H1 (cell line): Measurements from ENCODE around the gene LAMA3. TPM values are rescaled to one million over a fixed set of nuclear protein-coding genes. Genes with fewer than 3 reads are reported as not detected.

Source experiments
- GTF2F1 ChIP-seq: IDR thresholded peaks from 2 replicates; pipeline ENCODE4 v1.6.1; 2012; ENCODE audit warnings: low read depth, low read length, improper control_type of control experiment, borderline replicate concordance
- KDM5A ChIP-seq: fragments of 200-600 bp; IDR thresholded peaks from 2 replicates; pipeline ENCODE4 v1.7.1; 2012; ENCODE audit warnings: mild to moderate bottlenecking, low read length, inconsistent platforms, mixed read lengths
- MAFK ChIP-seq: IDR thresholded peaks from 2 replicates; pipeline ENCODE4 v1.6.1; 2012; ENCODE audit warnings: low read depth, mild to moderate bottlenecking, improper control_type of control experiment, low read length
- POLR2A ChIP-seq, 2 experiments: IDR thresholded peaks; 1 replicate in 1 of 2; 2 replicates in 1 of 2; pipeline ENCODE4 v1.6.1; 2011; ENCODE audit warnings: low read depth in 2 of 2, low read length in 2 of 2, mild to moderate bottlenecking in 2 of 2; ENCODE audit errors: control extremely low read depth in 1 of 2
- RBBP5 ChIP-seq: IDR thresholded peaks from 2 replicates; pipeline ENCODE4 v1.7.1; 2012; ENCODE audit warnings: low read depth, mild to moderate bottlenecking, inconsistent platforms, low read length, moderate library complexity, borderline replicate concordance
- SIRT6 ChIP-seq: IDR thresholded peaks from one replicate; pipeline ENCODE4 v1.7.1; 2012; ENCODE audit warnings: low read length, inconsistent platforms
- SP4 ChIP-seq: IDR thresholded peaks from 2 replicates; pipeline ENCODE4 v1.6.1; 2012; ENCODE audit warnings: low read length, inconsistent platforms
- polyA plus RNA-seq, 7 experiments: library from polyadenylated mRNA; depleted of rRNA in 3 of 7; stranded (reverse) in 5 of 7; unstranded in 2 of 7; fragments of >200 nt in 5 of 7; fragments of 200-250 nt in 2 of 7; gene quantifications; 1 replicate in 5 of 7; 2 replicates in 1 of 7; 4 replicates in 1 of 7; pipeline versions ENCODE4 v1.2.1 to v1.2.3, GENCODE V29; 2011 to 2013; ENCODE audit warnings: missing spikeins in 2 of 7, mixed read lengths in 2 of 7
- total RNA-seq: library from RNA; stranded (reverse); fragmentation: NEBNext Ultra II Directional; extraction: Animal tissue kit (Norgen Biotek cat#: 25700); gene quantifications from 2 replicates; pipeline ENCODE4 v1.2.1, GENCODE V29; 2021
- TF ChIP-seq, protein P1 (sequence below): fragments of 300-600 bp; sonication (generic); IDR thresholded peaks from 2 replicates; pipeline ENCODE4 v1.7.1; 2012; ENCODE audit warnings: low read length, moderate library complexity, mild to moderate bottlenecking, inconsistent platforms; ENCODE audit not compliant: insufficient replicate concordance

LAMA3 gene
- total and polyA plus RNA-seq, 2 of the 8 experiments (the other 6 are each of a cell fraction or from before 2014, with no cell fraction given) = 0.76 to 5.0 TPM

GRCh38 chr18:23852236-23853045 is 163.2 kb downstream of the LAMA3 start (continued):
- TF ChIP-seq, protein P1, sequence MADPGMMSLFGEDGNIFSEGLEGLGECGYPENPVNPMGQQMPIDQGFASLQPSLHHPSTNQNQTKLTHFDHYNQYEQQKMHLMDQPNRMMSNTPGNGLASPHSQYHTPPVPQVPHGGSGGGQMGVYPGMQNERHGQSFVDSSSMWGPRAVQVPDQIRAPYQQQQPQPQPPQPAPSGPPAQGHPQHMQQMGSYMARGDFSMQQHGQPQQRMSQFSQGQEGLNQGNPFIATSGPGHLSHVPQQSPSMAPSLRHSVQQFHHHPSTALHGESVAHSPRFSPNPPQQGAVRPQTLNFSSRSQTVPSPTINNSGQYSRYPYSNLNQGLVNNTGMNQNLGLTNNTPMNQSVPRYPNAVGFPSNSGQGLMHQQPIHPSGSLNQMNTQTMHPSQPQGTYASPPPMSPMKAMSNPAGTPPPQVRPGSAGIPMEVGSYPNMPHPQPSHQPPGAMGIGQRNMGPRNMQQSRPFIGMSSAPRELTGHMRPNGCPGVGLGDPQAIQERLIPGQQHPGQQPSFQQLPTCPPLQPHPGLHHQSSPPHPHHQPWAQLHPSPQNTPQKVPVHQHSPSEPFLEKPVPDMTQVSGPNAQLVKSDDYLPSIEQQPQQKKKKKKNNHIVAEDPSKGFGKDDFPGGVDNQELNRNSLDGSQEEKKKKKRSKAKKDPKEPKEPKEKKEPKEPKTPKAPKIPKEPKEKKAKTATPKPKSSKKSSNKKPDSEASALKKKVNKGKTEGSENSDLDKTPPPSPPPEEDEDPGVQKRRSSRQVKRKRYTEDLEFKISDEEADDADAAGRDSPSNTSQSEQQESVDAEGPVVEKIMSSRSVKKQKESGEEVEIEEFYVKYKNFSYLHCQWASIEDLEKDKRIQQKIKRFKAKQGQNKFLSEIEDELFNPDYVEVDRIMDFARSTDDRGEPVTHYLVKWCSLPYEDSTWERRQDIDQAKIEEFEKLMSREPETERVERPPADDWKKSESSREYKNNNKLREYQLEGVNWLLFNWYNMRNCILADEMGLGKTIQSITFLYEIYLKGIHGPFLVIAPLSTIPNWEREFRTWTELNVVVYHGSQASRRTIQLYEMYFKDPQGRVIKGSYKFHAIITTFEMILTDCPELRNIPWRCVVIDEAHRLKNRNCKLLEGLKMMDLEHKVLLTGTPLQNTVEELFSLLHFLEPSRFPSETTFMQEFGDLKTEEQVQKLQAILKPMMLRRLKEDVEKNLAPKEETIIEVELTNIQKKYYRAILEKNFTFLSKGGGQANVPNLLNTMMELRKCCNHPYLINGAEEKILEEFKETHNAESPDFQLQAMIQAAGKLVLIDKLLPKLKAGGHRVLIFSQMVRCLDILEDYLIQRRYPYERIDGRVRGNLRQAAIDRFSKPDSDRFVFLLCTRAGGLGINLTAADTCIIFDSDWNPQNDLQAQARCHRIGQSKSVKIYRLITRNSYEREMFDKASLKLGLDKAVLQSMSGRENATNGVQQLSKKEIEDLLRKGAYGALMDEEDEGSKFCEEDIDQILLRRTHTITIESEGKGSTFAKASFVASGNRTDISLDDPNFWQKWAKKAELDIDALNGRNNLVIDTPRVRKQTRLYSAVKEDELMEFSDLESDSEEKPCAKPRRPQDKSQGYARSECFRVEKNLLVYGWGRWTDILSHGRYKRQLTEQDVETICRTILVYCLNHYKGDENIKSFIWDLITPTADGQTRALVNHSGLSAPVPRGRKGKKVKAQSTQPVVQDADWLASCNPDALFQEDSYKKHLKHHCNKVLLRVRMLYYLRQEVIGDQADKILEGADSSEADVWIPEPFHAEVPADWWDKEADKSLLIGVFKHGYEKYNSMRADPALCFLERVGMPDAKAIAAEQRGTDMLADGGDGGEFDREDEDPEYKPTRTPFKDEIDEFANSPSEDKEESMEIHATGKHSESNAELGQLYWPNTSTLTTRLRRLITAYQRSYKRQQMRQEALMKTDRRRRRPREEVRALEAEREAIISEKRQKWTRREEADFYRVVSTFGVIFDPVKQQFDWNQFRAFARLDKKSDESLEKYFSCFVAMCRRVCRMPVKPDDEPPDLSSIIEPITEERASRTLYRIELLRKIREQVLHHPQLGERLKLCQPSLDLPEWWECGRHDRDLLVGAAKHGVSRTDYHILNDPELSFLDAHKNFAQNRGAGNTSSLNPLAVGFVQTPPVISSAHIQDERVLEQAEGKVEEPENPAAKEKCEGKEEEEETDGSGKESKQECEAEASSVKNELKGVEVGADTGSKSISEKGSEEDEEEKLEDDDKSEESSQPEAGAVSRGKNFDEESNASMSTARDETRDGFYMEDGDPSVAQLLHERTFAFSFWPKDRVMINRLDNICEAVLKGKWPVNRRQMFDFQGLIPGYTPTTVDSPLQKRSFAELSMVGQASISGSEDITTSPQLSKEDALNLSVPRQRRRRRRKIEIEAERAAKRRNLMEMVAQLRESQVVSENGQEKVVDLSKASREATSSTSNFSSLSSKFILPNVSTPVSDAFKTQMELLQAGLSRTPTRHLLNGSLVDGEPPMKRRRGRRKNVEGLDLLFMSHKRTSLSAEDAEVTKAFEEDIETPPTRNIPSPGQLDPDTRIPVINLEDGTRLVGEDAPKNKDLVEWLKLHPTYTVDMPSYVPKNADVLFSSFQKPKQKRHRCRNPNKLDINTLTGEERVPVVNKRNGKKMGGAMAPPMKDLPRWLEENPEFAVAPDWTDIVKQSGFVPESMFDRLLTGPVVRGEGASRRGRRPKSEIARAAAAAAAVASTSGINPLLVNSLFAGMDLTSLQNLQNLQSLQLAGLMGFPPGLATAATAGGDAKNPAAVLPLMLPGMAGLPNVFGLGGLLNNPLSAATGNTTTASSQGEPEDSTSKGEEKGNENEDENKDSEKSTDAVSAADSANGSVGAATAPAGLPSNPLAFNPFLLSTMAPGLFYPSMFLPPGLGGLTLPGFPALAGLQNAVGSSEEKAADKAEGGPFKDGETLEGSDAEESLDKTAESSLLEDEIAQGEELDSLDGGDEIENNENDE = no peak
- TF ChIP-seq MAFK = no peak
- TF ChIP-seq RBBP5 = no peak
- TF ChIP-seq SIRT6 = no peak
- TF ChIP-seq KDM5A = no peak
- TF ChIP-seq POLR2A (IDR thresholded peaks at IDR 0.05; ENCODE audit: control extremely low read depth in 1 of 2, low read depth in 2 of 2, low read length in 2 of 2) = no peak
- TF ChIP-seq SP4 = no peak
- TF ChIP-seq GTF2F1 = no peak
